NCI-H748 (cell line): Measurements from ENCODE around the gene CIB1.

Source experiments
- DNase-seq: peaks from one replicate; lab custom pipeline; 2025; ENCODE audit not compliant: unreplicated experiment; lab: John Stamatoyannopoulos, UW

The CIB1 gene

DNA sequence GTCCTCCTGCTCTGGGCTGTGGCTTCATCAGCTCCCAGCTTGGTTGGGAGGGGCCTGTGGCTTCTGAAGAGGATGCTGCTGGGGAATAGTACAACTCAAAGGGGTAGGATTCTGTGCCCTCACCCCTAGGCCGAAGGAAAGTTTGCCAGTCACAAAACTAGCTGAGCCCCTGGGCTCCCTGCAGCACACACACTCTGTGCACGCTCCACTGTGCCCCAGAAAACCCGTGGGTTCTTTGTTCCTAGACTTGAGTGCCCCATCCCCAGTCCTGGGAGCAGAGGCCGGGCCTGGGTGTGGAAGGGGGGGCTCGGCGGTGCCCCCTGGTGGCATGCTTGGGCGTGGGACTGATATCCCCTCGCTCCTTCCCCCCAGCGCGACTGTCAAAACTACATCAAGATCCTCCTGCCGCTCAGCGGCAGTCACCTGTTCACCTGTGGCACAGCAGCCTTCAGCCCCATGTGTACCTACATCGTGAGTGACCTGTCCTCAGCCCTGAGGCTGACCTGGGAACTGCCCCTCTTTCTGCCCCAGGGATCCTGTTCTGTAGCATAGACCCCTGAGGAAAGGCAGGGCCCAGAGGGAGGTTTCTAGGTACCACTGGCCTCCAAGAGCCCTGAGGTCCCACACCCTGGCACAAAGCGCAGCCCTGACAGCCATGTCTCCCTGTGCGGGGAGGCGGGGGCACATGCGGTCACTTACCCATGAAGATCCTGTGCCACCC is 14.2 kb downstream of the CIB1 start:
- peak; percentile 4 for DNase-seq

- DNase-seq: no peak
These were observed 15.9 kb downstream of the CIB1 start for GRCh38 chr15:90217671-90218394.

GRCh38 chr15:90214553-90215196 is 19.1 kb downstream of the CIB1 start:
- no peak for DNase-seq

GRCh38 chr15:90213818-90214204 is 19.9 kb downstream of the CIB1 start:
- DNase-seq: no peak

- DNase-seq: no peak
These were observed 20.5 kb downstream of the CIB1 start for GRCh38 chr15:90213122-90213817.

DNA sequence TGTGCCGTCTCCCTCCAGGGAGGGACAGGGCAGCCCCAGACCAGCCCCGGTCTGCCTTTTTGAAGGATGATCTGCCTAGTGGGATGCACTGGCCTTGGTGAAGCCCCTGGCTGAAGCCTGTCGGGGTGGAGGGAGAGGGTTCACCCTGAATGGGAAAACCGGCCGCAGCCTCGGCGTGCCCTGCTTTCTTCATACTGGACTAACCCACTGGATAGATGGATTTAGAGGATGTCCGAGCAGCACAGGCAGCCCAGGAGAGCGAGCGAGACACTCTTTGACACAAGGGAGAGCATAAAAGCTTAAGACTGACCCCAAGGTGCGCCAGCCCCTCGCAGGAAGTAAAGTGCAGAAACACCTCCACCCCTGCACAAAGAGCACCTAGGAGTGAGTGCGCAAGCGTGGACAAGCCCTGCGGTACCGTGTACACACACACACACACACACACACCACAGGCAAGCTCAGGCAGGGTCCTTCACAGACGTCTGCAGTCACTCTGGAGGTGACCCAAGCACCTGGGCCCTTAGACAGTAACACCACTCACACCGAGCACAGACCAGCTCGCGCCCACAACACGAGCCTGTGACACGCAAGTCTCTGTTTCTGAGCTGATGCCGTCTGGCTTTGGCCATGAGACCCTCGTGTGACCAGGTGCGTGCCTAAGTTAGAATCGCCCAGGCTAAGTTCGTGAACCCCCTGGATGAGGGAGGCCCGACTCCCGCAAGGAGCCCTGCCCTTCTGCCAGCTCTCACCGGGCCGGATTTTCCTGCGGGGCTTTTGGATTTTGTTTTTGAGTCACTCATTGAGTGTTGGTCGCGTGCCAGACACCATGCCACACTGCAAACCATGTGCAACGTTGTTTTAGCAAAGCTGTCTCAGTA is 21.3 kb downstream of the CIB1 start:
- DNase-seq: no peak

DNA sequence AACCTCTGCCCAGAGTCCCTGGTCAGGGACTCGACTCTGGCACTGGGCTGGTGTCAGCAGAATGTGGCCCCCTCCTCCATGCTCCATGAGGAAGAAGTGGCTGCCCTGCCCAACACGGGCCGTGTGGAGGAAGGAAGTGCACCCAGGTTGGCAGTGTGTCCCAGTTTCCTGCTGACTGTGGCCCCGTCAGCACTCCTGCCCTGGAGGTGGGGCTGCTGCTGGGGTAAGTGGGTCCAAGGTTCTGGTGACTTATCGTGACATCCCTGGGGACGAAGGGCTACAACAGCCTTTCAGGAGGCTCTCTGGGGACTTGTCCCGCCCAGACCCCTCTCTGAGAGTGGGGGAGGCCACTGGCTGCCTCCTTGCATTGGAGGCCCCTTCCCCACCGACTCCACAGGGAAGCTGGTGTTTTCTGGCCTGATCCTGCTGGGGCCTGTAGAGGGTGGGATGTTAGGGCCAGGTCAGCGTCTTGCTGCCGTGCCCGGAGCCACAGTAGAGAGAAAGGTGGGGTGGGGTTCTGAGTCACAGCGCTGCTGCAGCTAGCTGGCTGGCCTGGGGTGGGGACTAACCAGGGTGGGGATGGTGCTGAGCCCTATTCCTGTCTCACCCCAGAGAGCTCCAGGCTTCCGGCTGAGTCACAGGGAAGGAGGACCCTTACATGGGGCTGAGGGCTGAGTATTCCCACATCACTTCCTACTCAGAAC is 22.1 kb downstream of the CIB1 start:
- no peak for DNase-seq

- DNase-seq: no peak
These were observed 22.7 kb downstream of the CIB1 start for GRCh38 chr15:90211009-90211408.

GRCh38 chr15:90210593-90210992 is 23.1 kb downstream of the CIB1 start:
- no peak for DNase-seq

- no peak for DNase-seq
These were observed 24.1 kb downstream of the CIB1 start for GRCh38 chr15:90209591-90209990.

DNA sequence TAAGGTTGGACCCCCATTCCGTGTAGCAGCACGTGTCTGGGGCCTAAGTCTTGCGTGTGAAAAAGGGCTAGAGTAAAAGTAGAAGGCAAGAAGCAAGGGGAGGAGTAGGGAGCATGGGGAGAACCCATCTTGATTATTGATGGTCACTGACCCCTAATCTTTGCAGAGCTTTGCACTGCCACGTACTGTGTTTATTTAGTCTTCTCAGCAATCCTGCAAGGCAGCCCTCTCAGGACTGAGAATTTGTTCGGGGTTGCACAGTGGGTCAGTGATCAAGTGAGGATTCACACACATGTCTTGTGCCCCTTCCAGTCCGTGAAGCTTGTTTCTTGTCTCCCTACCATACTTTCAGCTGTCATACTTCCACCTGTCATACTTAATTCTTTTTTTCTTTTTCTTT is 25.4 kb downstream of the CIB1 start:
- DNase-seq: no peak

DNA sequence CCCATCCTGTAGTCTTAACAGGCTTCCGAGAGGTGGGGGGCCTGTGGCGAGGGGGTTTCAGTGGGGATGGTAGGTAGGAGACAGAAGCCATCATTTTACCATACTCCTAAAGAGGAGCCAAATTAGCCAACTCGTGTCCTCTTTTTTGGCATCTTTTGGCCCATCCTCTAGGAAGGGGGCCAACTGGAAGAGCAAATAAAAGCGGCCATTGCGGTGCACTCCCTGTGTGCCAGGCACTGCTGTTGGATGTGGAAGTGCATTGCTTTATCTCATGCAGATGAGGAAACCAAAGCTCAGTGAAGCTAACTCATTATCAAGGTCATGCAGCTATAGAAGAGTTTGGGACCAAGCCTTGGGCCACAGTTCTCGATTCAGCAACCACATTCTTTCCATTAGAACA is 26.5 kb downstream of the CIB1 start:
- DNase-seq: no peak

DNA sequence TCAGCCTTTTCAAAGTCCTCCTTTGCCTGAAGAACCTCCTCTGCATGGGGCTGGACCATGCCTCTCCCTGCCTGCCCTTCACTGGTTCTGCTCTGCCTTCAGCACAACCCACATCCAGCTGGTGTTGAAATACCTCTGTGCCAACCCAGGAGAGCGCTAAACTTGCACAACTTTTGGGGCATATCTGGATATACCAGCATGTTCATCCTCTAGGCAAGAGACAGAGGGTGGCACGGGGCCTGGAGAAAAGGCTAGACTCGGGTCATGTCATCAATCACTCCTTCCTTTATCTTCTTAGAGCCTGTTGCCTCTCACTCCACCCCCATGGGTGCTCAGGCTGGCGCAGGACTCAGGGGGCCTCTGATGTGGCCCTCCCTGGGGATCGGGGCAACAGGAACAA is 27.9 kb downstream of the CIB1 start:
- DNase-seq: no peak

DNA sequence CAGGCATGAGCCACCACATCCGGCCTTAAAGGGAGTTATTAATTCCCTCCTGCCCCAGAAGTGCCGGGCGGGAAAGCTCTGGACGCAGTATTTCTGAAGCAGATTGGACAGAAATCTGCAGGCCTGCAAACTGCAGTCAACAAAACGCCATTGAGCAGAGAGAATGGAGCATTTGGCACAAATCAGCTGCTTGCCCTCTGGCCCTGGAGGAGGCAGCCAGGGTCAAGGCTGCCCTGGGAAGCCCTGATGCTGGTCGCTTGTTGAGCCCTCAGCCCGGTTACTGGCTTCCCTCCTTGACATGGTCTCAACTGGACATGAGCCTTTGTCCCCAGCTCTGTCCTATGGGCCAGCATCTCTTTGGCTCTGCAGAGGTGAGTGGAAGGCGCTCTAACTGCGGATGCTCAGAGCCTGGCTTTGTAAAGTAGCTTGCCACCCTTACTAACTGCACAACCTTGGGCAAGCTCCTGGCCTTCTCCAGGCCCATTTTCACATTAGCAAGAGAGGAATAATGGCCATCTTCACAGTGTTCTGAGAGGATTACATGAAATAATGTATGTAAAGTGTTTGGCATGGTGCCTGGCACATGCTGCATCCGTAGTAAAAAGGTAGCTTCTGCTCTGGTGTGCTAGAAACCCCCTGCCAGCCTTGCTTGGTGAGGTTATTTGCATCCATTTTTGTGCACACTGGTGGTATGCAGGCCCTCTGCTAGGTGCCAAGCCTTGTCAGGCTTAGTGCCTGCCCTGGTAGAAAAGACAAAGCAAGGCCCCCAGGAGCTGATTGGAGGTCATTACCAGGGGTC is 28.5 kb downstream of the CIB1 start:
- no peak for DNase-seq

GRCh38 chr15:90203922-90204321 is 29.8 kb downstream of the CIB1 start:
- DNase-seq: peak; percentile 8

GRCh38 chr15:90203473-90203872 is 30.3 kb downstream of the CIB1 start:
- DNase-seq: no peak

GRCh38 chr15:90202929-90203328 is 30.8 kb downstream of the CIB1 start:
- DNase-seq: no peak

DNA sequence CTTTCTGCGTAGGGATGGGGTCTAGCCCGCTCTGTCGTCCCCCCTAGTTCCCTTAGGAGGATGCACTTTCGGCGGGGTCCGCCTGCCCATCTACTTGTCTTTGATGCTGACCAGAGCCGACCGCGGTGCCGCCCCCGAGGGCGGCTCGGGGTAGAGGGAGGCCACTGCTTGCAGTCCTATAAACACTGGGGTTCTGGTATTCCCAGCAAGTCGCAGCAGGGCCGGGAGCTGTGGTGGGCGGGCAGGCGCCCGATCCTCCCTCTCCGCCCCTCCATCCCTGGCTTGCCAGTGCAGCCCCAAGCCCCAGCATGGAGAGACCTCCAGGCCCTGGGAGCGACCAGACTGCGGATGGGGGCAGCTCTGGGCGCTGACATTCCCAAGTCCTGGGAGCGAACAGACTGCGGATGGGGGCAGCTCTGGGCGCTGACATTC is 31.8 kb downstream of the CIB1 start:
- peak; percentile 14 for DNase-seq
